ENCODE results near the gene DNAJC5G. TPM values are rescaled to one million over a fixed set of nuclear protein-coding genes. Genes with fewer than 3 reads are reported as not detected.

The DNAJC5G gene
- total and polyA plus RNA-seq, 9 of the 15 experiments (the other 6 are each of a cell fraction or from before 2014, with no cell fraction given): not detected

GRCh38 chr2:27240406-27240805 is 34.8 kb upstream of the DNAJC5G start:
- Histone ChIP-seq H3K4me1 (replicated peaks in 1 of 2; ENCODE audit: control insufficient read depth in 2 of 2, insufficient read depth in 2 of 2, low read length in 2 of 2) (peaks cover 0 to 6% of the 10 kb centered on the region in 2 experiments; a peak in 1 of 5 replicates), H3K27me3 (ENCODE audit: control insufficient read depth in 2 of 2, insufficient read depth in 2 of 2, low read length in 2 of 2) (no peaks in the 10 kb centered on the region), H3K27ac (ENCODE audit: extremely low read depth, low read depth, low read length) (no peak overlapping the region), H4K20me1 (replicated peaks; ENCODE audit: control insufficient read depth, insufficient read depth, low read length) (0 out of 2 replicates have a peak, but pooled peaks cover 4% of the 10 kb centered on the region), H2AFZ (ENCODE audit: low read depth, low read length) (no peak overlapping the region), H3K4me3 (no peak overlapping the region), H3K9me3 (replicated peaks; ENCODE audit: control insufficient read depth, insufficient read depth, low read depth, low read length) (no peaks in the 10 kb centered on the region), H3K4me2 (ENCODE audit: insufficient read depth, low read length) (no peak overlapping the region), H3K9ac (ENCODE audit: insufficient read depth in 1 of 2, low read depth in 2 of 2, low read length in 2 of 2) (peak overlapping the region in 1 of 2 experiments; percentile 22; a peak in 1 of 4 replicates), H3K9me1 (ENCODE audit: control insufficient read depth, insufficient read depth, low read length) (no peaks in the 10 kb centered on the region), H3K36me3 (ENCODE audit: control insufficient read depth, insufficient read depth, low read length) (peaks cover 92% of the 10 kb centered on the region), H3K79me2 (ENCODE audit: control insufficient read depth, insufficient read depth, low read length) (no peaks in the 10 kb centered on the region)
- no TSS peak for BruUV-seq (replicated peaks)
- TF ChIP-seq, protein P1, sequence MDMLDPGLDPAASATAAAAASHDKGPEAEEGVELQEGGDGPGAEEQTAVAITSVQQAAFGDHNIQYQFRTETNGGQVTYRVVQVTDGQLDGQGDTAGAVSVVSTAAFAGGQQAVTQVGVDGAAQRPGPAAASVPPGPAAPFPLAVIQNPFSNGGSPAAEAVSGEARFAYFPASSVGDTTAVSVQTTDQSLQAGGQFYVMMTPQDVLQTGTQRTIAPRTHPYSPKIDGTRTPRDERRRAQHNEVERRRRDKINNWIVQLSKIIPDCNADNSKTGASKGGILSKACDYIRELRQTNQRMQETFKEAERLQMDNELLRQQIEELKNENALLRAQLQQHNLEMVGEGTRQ (CRISPR knock-in tag; IDR thresholded peaks at IDR 0.05): no peak
- TF ChIP-seq PTTG1 (tag; IDR thresholded peaks at IDR 0.05; ENCODE audit: low read depth): no peak
- no peak for TF ChIP-seq TRIM24 (IDR thresholded peaks at IDR 0.05)
- TF ChIP-seq ZKSCAN3 (CRISPR knock-in tag; IDR thresholded peaks at IDR 0.05): no peak
- no peak for TF ChIP-seq SNRNP70 (optimal IDR thresholded peaks at IDR 0.05; ENCODE audit: low read depth, low read length)
- TF ChIP-seq CBX3 (IDR thresholded peaks at IDR 0.05; ENCODE audit: borderline replicate concordance in 1 of 2, low read length in 2 of 2): no peak
- no peak for TF ChIP-seq EP300 (IDR thresholded peaks at IDR 0.05; ENCODE audit: low read length)
- TF ChIP-seq U2AF2 (optimal IDR thresholded peaks at IDR 0.05; ENCODE audit: low read depth, low read length): no peak
- no peak for TF ChIP-seq PCBP1 (IDR thresholded peaks at IDR 0.05; ENCODE audit: low read depth, low read length, poor library complexity, severe bottlenecking)
- no peak for TF ChIP-seq ZNF184 (CRISPR knock-in tag; IDR thresholded peaks at IDR 0.05)
- FAIRE-seq (no peak), DNase-seq (ENCODE audit: extremely low read depth in 1 of 4, low spot score in 3 of 4) (no peak), ATAC-seq (no peak)
- ChIA-PET CTCF (ENCODE audit: low intra/inter-chr PET ratio) (no interaction called here), POLR2A (no interaction called here)
- 91% methylated on average over 9 of the region's 9 CpGs for WGBS (ENCODE audit: insufficient coverage, low coverage, missing lambda C conversion rate)
- in situ Hi-C loops (cut with MboI) (no loop called here), intact Hi-C loops (cut with micrococcal nuclease) (no loop called here)

Data from K562 (cell line).